HG02840 (cell line): ENCODE measurements around the gene SMPX.

Source experiments
- ATAC-seq: cut with Tn5 transposase; IDR thresholded peaks from one replicate; pipeline ENCODE4 v1.9.1; 2021; ENCODE audit warnings: mild to moderate bottlenecking, moderate library complexity, moderate number of reproducible peaks; ENCODE audit not compliant: unreplicated experiment, low FRiP score

SMPX gene

GRCh38 chrX:21715825-21716224 is 42.1 kb downstream of the SMPX start:
- no peak for ATAC-seq

GRCh38 chrX:21715337-21715736 is 42.6 kb downstream of the SMPX start:
- ATAC-seq, result no peak

GRCh38 chrX:21711848-21712197 is 46.1 kb downstream of the SMPX start:
- ATAC-seq, result no peak

- ATAC-seq, result no peak
Observed at GRCh38 chrX:21711129-21711847, 46.6 kb downstream of the SMPX start.

GRCh38 chrX:21708116-21708515 is 49.8 kb downstream of the SMPX start:
- no peak for ATAC-seq

GRCh38 chrX:21705225-21705624 is 52.7 kb downstream of the SMPX start:
- no peak for ATAC-seq

- no peak for ATAC-seq
Observed at GRCh38 chrX:21702725-21703124, 55.2 kb downstream of the SMPX start.

GRCh38 chrX:21700967-21701366 is 56.9 kb downstream of the SMPX start:
- no peak for ATAC-seq

GRCh38 chrX:21700275-21700674 is 57.6 kb downstream of the SMPX start:
- ATAC-seq, result no peak

- ATAC-seq, result no peak
Observed at GRCh38 chrX:21699136-21699535, 58.8 kb downstream of the SMPX start.

GRCh38 chrX:21698272-21698671 is 59.6 kb downstream of the SMPX start:
- ATAC-seq, result no peak

GRCh38 chrX:21691512-21692018 is 66.4 kb downstream of the SMPX start:
- ATAC-seq, result no peak

GRCh38 chrX:21683941-21684340 is 74.0 kb downstream of the SMPX start:
- no peak for ATAC-seq

- ATAC-seq, result no peak
Observed at GRCh38 chrX:21678048-21678612, 79.8 kb downstream of the SMPX start.

- ATAC-seq, result no peak
Observed at GRCh38 chrX:21675931-21676330, 82.0 kb downstream of the SMPX start.

- ATAC-seq, result no peak
Observed at GRCh38 chrX:21674430-21675186, 83.3 kb downstream of the SMPX start.

GRCh38 chrX:21666679-21667078 is 91.2 kb downstream of the SMPX start:
- ATAC-seq, result no peak

- no peak for ATAC-seq
Observed at GRCh38 chrX:21666252-21666651, 91.7 kb downstream of the SMPX start.

- ATAC-seq, result no peak
Observed at GRCh38 chrX:21662761-21663160, 95.2 kb downstream of the SMPX start.

- ATAC-seq, result no peak
Observed at GRCh38 chrX:21661316-21661715, 96.6 kb downstream of the SMPX start.

- no peak for ATAC-seq
Observed at GRCh38 chrX:21660156-21660555, 97.8 kb downstream of the SMPX start.

GRCh38 chrX:21659320-21659719 is 98.6 kb downstream of the SMPX start:
- no peak for ATAC-seq
